ENCODE measurements around the gene GLIS1.

The GLIS1 gene

GRCh38 chr1:53583868-53584776 is 154.8 kb downstream of the GLIS1 start:
- H3K36me3 ChIP-seq (ENCODE audit: control insufficient read depth, low read depth, low read length): no peaks in the 10 kb centered on the region
- no peak overlapping the region for H3K9ac ChIP-seq (ENCODE audit: low read length)
- no peaks in the 10 kb centered on the region for H3K27me3 ChIP-seq (ENCODE audit: control insufficient read depth, insufficient read depth, low read length)
- H3K4me3 ChIP-seq (ENCODE audit: low read length): no peak overlapping the region
- H3K4me1 ChIP-seq (ENCODE audit: control insufficient read depth, low read depth, low read length): no peaks in the 10 kb centered on the region
- no peak overlapping the region for H3K27ac ChIP-seq (ENCODE audit: low read length)
- H3K9me3 ChIP-seq (ENCODE audit: control insufficient read depth, low read depth, low read length): no peaks in the 10 kb centered on the region

GRCh38 chr1:53583021-53583867 is 155.7 kb downstream of the GLIS1 start:
- H3K27me3 ChIP-seq (ENCODE audit: control insufficient read depth, insufficient read depth, low read length): no peaks in the 10 kb centered on the region
- H3K9ac ChIP-seq (ENCODE audit: low read length): no peak overlapping the region
- H3K36me3 ChIP-seq (ENCODE audit: control insufficient read depth, low read depth, low read length): no peaks in the 10 kb centered on the region
- no peak overlapping the region for H3K4me3 ChIP-seq (ENCODE audit: low read length)
- H3K27ac ChIP-seq (ENCODE audit: low read length): no peak overlapping the region
- no peaks in the 10 kb centered on the region for H3K9me3 ChIP-seq (ENCODE audit: control insufficient read depth, low read depth, low read length)
- no peaks in the 10 kb centered on the region for H3K4me1 ChIP-seq (ENCODE audit: control insufficient read depth, low read depth, low read length)

- H3K27me3 ChIP-seq (ENCODE audit: control insufficient read depth, insufficient read depth, low read length): no peaks in the 10 kb centered on the region
- H3K27ac ChIP-seq (ENCODE audit: low read length): no peak overlapping the region
- H3K36me3 ChIP-seq (ENCODE audit: control insufficient read depth, low read depth, low read length): no peaks in the 10 kb centered on the region
- no peaks in the 10 kb centered on the region for H3K9me3 ChIP-seq (ENCODE audit: control insufficient read depth, low read depth, low read length)
- H3K4me1 ChIP-seq (ENCODE audit: control insufficient read depth, low read depth, low read length): no peaks in the 10 kb centered on the region
- H3K4me3 ChIP-seq (ENCODE audit: low read length): no peak overlapping the region
- H3K9ac ChIP-seq (ENCODE audit: low read length): no peak overlapping the region
Observed at GRCh38 chr1:53582211-53583020, 156.5 kb downstream of the GLIS1 start.

DNA sequence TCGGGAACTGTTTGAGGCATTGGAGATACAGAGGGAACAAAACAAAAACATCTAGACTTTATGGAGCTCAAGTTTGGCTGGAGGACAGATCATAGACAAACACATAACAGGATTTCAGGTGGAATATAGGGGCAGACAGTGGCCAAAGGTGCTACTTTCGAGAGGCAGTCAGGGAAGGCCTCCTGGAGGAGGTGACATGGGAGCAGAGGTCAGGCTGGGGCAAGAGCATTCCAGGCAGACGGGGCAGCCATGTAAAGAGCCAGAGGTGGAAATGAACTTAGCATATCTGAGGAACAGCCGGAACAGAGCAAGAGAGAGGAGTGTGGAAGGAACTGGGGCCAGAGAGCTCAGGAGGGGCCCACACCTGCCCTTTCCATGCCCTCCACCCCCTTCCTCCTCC is 157.5 kb downstream of the GLIS1 start:
- H3K9ac ChIP-seq (ENCODE audit: low read length): no peak overlapping the region
- no peaks in the 10 kb centered on the region for H3K9me3 ChIP-seq (ENCODE audit: control insufficient read depth, low read depth, low read length)
- no peaks in the 10 kb centered on the region for H3K27me3 ChIP-seq (ENCODE audit: control insufficient read depth, insufficient read depth, low read length)
- H3K36me3 ChIP-seq (ENCODE audit: control insufficient read depth, low read depth, low read length): no peaks in the 10 kb centered on the region
- H3K27ac ChIP-seq (ENCODE audit: low read length): no peak overlapping the region
- H3K4me1 ChIP-seq (ENCODE audit: control insufficient read depth, low read depth, low read length): peaks cover 4% of the 10 kb centered on the region
- no peak overlapping the region for H3K4me3 ChIP-seq (ENCODE audit: low read length)

DNA sequence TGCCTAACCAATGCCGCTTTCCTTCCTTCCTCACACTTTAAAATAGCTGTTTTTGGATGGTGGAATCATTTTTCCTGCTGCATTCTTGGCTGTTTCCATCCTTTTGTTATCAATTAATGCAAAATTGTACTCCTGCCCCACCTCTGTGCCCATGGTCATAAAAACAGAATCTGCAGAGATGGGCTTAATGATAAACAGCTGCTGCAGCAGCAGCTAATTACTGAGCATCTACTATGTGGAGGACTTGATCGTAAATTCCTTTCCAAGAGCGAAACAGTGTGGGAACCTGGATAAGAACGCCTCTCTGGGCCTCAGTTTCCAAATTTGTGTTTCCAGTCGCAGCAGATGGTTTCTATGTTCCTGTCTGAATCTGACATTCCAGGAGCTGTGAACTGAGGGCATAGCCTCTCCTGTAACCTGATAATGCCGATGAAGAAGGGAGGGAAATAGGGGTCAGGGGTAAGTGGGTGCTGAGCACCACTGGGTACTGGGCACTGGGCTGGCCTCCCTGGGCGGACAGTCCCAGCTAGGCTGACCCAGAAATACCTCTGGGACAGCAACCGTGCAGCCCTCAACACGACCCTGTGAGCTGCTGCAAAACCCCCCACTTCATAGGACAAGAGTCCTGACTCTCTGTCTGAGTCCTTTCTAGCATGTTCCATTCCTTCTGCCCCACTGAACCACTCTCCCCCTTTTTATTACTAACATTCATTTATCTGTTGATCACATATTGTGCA is 158.1 kb downstream of the GLIS1 start:
- Histone ChIP-seq H3K4me3 (ENCODE audit: low read length) (no peak overlapping the region), H3K27me3 (ENCODE audit: control insufficient read depth, insufficient read depth, low read length) (no peaks in the 10 kb centered on the region), H3K9ac (ENCODE audit: low read length) (no peak overlapping the region), H3K9me3 (ENCODE audit: control insufficient read depth, low read depth, low read length) (no peaks in the 10 kb centered on the region), H3K36me3 (ENCODE audit: control insufficient read depth, low read depth, low read length) (no peaks in the 10 kb centered on the region), H3K27ac (ENCODE audit: low read length) (no peak overlapping the region), H3K4me1 (ENCODE audit: control insufficient read depth, low read depth, low read length) (peaks cover 4% of the 10 kb centered on the region)

GRCh38 chr1:53580009-53580400 is 159.0 kb downstream of the GLIS1 start:
- Histone ChIP-seq H3K9ac (ENCODE audit: low read length) (no peak overlapping the region), H3K4me1 (ENCODE audit: control insufficient read depth, low read depth, low read length) (peaks cover 4% of the 10 kb centered on the region), H3K27ac (ENCODE audit: low read length) (no peak overlapping the region), H3K9me3 (ENCODE audit: control insufficient read depth, low read depth, low read length) (no peaks in the 10 kb centered on the region), H3K27me3 (ENCODE audit: control insufficient read depth, insufficient read depth, low read length) (no peaks in the 10 kb centered on the region), H3K36me3 (ENCODE audit: control insufficient read depth, low read depth, low read length) (no peaks in the 10 kb centered on the region), H3K4me3 (ENCODE audit: low read length) (no peak overlapping the region)

DNA sequence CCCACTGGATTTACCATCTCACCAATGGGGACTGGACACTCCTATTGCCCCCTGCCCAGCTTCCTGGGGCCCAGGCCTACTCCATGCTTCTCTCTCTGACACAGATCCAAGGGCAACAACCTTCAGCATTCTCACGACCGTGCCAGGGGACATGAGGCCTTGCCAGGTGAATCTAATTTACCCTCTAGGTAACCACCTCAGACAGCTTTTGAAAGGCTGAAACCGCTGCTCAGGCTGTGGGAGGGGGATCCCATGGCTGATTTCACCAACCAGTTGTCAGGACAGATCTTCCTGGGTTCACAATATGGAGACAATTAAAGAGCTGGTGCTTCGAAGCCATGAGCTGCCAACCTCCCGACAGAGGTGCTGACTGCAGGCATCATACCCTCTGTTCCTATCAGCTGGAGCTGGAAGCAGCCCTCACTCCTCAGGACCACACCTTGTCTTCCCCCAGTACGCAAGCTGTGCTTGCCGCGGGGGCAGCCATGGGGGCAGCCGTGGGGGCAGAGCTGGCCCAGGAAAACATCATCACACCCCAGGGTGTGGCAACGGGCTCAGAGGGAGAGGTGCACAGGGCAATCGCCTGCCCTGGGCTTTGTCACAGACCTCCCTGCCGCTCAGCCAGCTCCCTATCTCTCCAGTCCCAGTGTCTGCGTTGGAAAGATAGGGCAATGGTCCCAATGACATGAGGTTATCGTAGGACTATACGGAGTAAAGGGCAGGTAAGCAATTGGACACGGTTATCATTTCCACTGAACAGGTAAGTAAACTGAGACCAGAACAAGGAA is 159.5 kb downstream of the GLIS1 start:
- Histone ChIP-seq H3K9me3 (ENCODE audit: control insufficient read depth, low read depth, low read length) (no peaks in the 10 kb centered on the region), H3K27me3 (ENCODE audit: control insufficient read depth, insufficient read depth, low read length) (no peaks in the 10 kb centered on the region), H3K27ac (ENCODE audit: low read length) (no peak overlapping the region), H3K4me1 (ENCODE audit: control insufficient read depth, low read depth, low read length) (peaks cover 4% of the 10 kb centered on the region), H3K9ac (ENCODE audit: low read length) (no peak overlapping the region), H3K36me3 (ENCODE audit: control insufficient read depth, low read depth, low read length) (no peaks in the 10 kb centered on the region), H3K4me3 (ENCODE audit: low read length) (no peak overlapping the region)

DNA sequence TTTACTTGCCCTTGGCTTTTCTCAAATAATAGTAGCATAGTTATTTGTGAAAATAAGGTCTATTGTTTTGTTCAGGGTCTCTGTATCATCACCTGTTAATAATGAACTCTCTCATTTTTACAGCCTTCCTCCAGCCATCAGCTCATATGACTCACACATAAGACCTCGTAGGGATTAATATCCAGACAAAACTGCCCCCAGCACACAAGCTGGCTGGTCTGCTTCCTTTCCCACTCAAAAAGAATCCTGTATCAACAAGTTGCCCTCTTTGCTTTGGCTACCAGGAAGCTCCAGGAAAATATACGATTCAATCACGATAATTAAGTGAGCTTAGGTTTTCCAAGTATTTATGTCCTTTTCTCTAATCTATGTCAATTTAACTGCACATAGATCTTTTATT is 160.6 kb downstream of the GLIS1 start:
- H3K9me3 ChIP-seq (ENCODE audit: control insufficient read depth, low read depth, low read length): no peaks in the 10 kb centered on the region
- peaks cover 4% of the 10 kb centered on the region for H3K4me1 ChIP-seq (ENCODE audit: control insufficient read depth, low read depth, low read length)
- H3K9ac ChIP-seq (ENCODE audit: low read length): no peak overlapping the region
- H3K36me3 ChIP-seq (ENCODE audit: control insufficient read depth, low read depth, low read length): no peaks in the 10 kb centered on the region
- H3K27ac ChIP-seq (ENCODE audit: low read length): no peak overlapping the region
- H3K27me3 ChIP-seq (ENCODE audit: control insufficient read depth, insufficient read depth, low read length): no peaks in the 10 kb centered on the region
- H3K4me3 ChIP-seq (ENCODE audit: low read length): no peak overlapping the region

DNA sequence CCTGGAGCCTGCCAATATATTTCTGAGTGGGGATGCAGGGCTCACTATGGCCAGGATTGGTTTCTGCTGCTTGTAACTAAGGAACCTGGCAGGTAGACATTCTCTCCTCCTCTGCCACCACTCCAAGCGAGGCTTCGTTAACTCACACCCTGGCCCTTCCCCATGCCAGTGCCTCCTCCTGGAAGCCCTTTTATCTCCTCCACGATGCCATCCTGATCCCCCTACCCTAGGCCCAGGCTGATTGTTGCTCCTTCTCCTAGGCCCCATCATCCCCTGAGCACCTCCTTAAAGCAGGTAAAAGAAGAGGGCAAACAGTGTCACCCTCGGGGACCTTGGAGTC is 161.2 kb downstream of the GLIS1 start:
- H3K27me3 ChIP-seq (ENCODE audit: control insufficient read depth, insufficient read depth, low read length): no peaks in the 10 kb centered on the region
- no peaks in the 10 kb centered on the region for H3K36me3 ChIP-seq (ENCODE audit: control insufficient read depth, low read depth, low read length)
- no peak overlapping the region for H3K4me3 ChIP-seq (ENCODE audit: low read length)
- no peak overlapping the region for H3K27ac ChIP-seq (ENCODE audit: low read length)
- peaks cover 4% of the 10 kb centered on the region for H3K4me1 ChIP-seq (ENCODE audit: control insufficient read depth, low read depth, low read length)
- H3K9me3 ChIP-seq (ENCODE audit: control insufficient read depth, low read depth, low read length): no peaks in the 10 kb centered on the region
- H3K9ac ChIP-seq (ENCODE audit: low read length): no peak overlapping the region

GRCh38 chr1:53576866-53577760 is 161.9 kb downstream of the GLIS1 start:
- H3K9ac ChIP-seq (ENCODE audit: low read length): no peak overlapping the region
- H3K27ac ChIP-seq (ENCODE audit: low read length): no peak overlapping the region

More at GRCh38 chr1:53576866-53577760, 161.9 kb downstream of the GLIS1 start:
- no peaks in the 10 kb centered on the region for H3K36me3 ChIP-seq (ENCODE audit: control insufficient read depth, low read depth, low read length)
- H3K4me1 ChIP-seq (ENCODE audit: control insufficient read depth, low read depth, low read length): peaks cover 6% of the 10 kb centered on the region
- no peaks in the 10 kb centered on the region for H3K9me3 ChIP-seq (ENCODE audit: control insufficient read depth, low read depth, low read length)
- no peaks in the 10 kb centered on the region for H3K27me3 ChIP-seq (ENCODE audit: control insufficient read depth, insufficient read depth, low read length)
- H3K4me3 ChIP-seq (ENCODE audit: low read length): no peak overlapping the region

All from iPS-18a (cell line).